Effector memory CD4-positive, alpha-beta T cell (primary cell): ENCODE data around the gene PTPRN2.

Source experiments
- DNase-seq, 3 donors: peaks; one replicate each; pipeline ENCODE4 v3.0.0-alpha.2; 2020
- H3K27ac ChIP-seq: 2 replicates; pipeline ENCODE4 v1.7.0; 2013; ENCODE audit warnings: mild to moderate bottlenecking, low read length, moderate library complexity; ENCODE audit not compliant: insufficient read depth, poor library complexity, severe bottlenecking
- H3K27me3 ChIP-seq: replicated peaks from 2 replicates; pipeline ENCODE4 v1.7.0; 2013; ENCODE audit warnings: mild to moderate bottlenecking, low read length; ENCODE audit not compliant: insufficient read depth, control insufficient read depth, poor library complexity, severe bottlenecking
- H3K36me3 ChIP-seq: 2 replicates; pipeline ENCODE4 v1.7.0; 2013; ENCODE audit warnings: mild to moderate bottlenecking, low read length, moderate library complexity; ENCODE audit not compliant: control insufficient read depth, insufficient read depth
- H3K4me1 ChIP-seq: 2 replicates; pipeline ENCODE4 v1.7.0; 2013; ENCODE audit warnings: low read length, mild to moderate bottlenecking; ENCODE audit not compliant: control insufficient read depth, insufficient read depth, poor library complexity, severe bottlenecking
- H3K4me3 ChIP-seq: 2 replicates; pipeline ENCODE4 v1.7.0; 2013; ENCODE audit warnings: low read length, low read depth, mild to moderate bottlenecking; ENCODE audit not compliant: insufficient read depth, poor library complexity, severe bottlenecking
- H3K9me3 ChIP-seq: 2 replicates; pipeline ENCODE4 v1.7.0; 2013; ENCODE audit warnings: mild to moderate bottlenecking, low read length, moderate library complexity; ENCODE audit not compliant: control insufficient read depth

PTPRN2 gene

GRCh38 chr7:157867685-157868305 lies 719.8 kb downstream of the PTPRN2 start:
- H3K36me3 ChIP-seq, result no peaks in the 10 kb centered on the region
- peaks cover 3% of the 10 kb centered on the region for H3K4me1 ChIP-seq
- no peak overlapping the region for H3K4me3 ChIP-seq
- H3K27me3 ChIP-seq, result no peaks in the 10 kb centered on the region
- DNase-seq, result no peak
- H3K9me3 ChIP-seq, result no peaks in the 10 kb centered on the region
- H3K27ac ChIP-seq, result no peak overlapping the region

GRCh38 chr7:157866336-157866924 lies 721.2 kb downstream of the PTPRN2 start:
- Histone ChIP-seq H3K4me1 (no peaks in the 10 kb centered on the region), H3K9me3 (no peaks in the 10 kb centered on the region), H3K27me3 (no peaks in the 10 kb centered on the region), H3K27ac (no peak overlapping the region), H3K4me3 (no peak overlapping the region), H3K36me3 (no peaks in the 10 kb centered on the region)
- no peak for DNase-seq

GRCh38 chr7:157865351-157866165 lies 722.1 kb downstream of the PTPRN2 start:
- H3K4me1 ChIP-seq, result no peaks in the 10 kb centered on the region
- H3K27me3 ChIP-seq, result no peaks in the 10 kb centered on the region
- H3K27ac ChIP-seq, result no peak overlapping the region
- no peaks in the 10 kb centered on the region for H3K9me3 ChIP-seq
- no peak overlapping the region for H3K4me3 ChIP-seq
- no peaks in the 10 kb centered on the region for H3K36me3 ChIP-seq
- no peak for DNase-seq

- Histone ChIP-seq H3K27ac (no peak overlapping the region), H3K9me3 (no peaks in the 10 kb centered on the region), H3K4me3 (no peak overlapping the region), H3K4me1 (no peaks in the 10 kb centered on the region), H3K36me3 (no peaks in the 10 kb centered on the region), H3K27me3 (no peaks in the 10 kb centered on the region)
- DNase-seq, result no peak
Measured at GRCh38 chr7:157864911-157865310, 722.7 kb downstream of the PTPRN2 start.

GRCh38 chr7:157863906-157864810 lies 723.5 kb downstream of the PTPRN2 start:
- Histone ChIP-seq H3K4me1 (no peaks in the 10 kb centered on the region), H3K36me3 (no peaks in the 10 kb centered on the region), H3K4me3 (no peak overlapping the region), H3K27ac (no peak overlapping the region), H3K9me3 (no peaks in the 10 kb centered on the region), H3K27me3 (no peaks in the 10 kb centered on the region)
- no peak for DNase-seq

- Histone ChIP-seq H3K4me3 (no peak overlapping the region), H3K36me3 (no peaks in the 10 kb centered on the region), H3K4me1 (no peaks in the 10 kb centered on the region), H3K9me3 (no peaks in the 10 kb centered on the region), H3K27ac (no peak overlapping the region), H3K27me3 (no peaks in the 10 kb centered on the region)
- no peak for DNase-seq
Measured at GRCh38 chr7:157863176-157863575, 724.4 kb downstream of the PTPRN2 start.

- DNase-seq, result no peak
- H3K27me3 ChIP-seq, result no peaks in the 10 kb centered on the region
- no peaks in the 10 kb centered on the region for H3K9me3 ChIP-seq
- no peak overlapping the region for H3K27ac ChIP-seq
- H3K4me3 ChIP-seq, result no peak overlapping the region
- no peaks in the 10 kb centered on the region for H3K36me3 ChIP-seq
- H3K4me1 ChIP-seq, result no peaks in the 10 kb centered on the region
Measured at GRCh38 chr7:157862731-157863130, 724.9 kb downstream of the PTPRN2 start.

- DNase-seq, result no peak
- H3K4me3 ChIP-seq, result no peak overlapping the region
- no peaks in the 10 kb centered on the region for H3K9me3 ChIP-seq
- H3K36me3 ChIP-seq, result no peaks in the 10 kb centered on the region
- H3K4me1 ChIP-seq, result no peaks in the 10 kb centered on the region
- no peak overlapping the region for H3K27ac ChIP-seq
- H3K27me3 ChIP-seq, result no peaks in the 10 kb centered on the region
Measured at GRCh38 chr7:157861551-157861950, 726.1 kb downstream of the PTPRN2 start.

GRCh38 chr7:157861031-157861491 lies 726.6 kb downstream of the PTPRN2 start:
- DNase-seq, result no peak
- no peak overlapping the region for H3K27ac ChIP-seq
- no peak overlapping the region for H3K4me3 ChIP-seq
- H3K9me3 ChIP-seq, result no peaks in the 10 kb centered on the region
- no peaks in the 10 kb centered on the region for H3K36me3 ChIP-seq
- no peaks in the 10 kb centered on the region for H3K4me1 ChIP-seq
- no peaks in the 10 kb centered on the region for H3K27me3 ChIP-seq
